ENCODE results near the gene EMID1.

The EMID1 gene

GRCh38 chr22:29205594-29206371 is at the start of gene EMID1:
TSS of gene EMID1 (plus strand) at chr22:29205896. CDS start at chr22:29206039, 143 bp downstream.
- Histone ChIP-seq H3K4me1 (ENCODE audit: control insufficient read depth, insufficient read depth, low read length) (peaks cover 6% of the 10 kb centered on the region), H3K27ac (ENCODE audit: low read length) (no peak within 1 kb of the TSS), H3K4me3 (ENCODE audit: low read length) (peak within 1 kb of the TSS; percentile 80), H3K36me3 (ENCODE audit: control insufficient read depth, insufficient read depth, low read length) (no peaks in the 10 kb centered on the region), H3K9me3 (ENCODE audit: control insufficient read depth, insufficient read depth, low read length) (no peaks in the 10 kb centered on the region), H3K27me3 (ENCODE audit: control insufficient read depth, insufficient read depth, low read length) (no peaks in the 10 kb centered on the region)
- no peak for DNase-seq (ENCODE audit: low read depth, low spot score)
- WGBS (ENCODE audit: insufficient coverage, insufficient read length) = no CpG with 5 or more reads among the region's 90 CpGs

GRCh38 chr22:29155966-29156365 is 49.7 kb upstream of the EMID1 start:
- no peaks in the 10 kb centered on the region for H3K27me3 ChIP-seq (ENCODE audit: control insufficient read depth, insufficient read depth, low read length)
- H3K4me1 ChIP-seq (ENCODE audit: control insufficient read depth, insufficient read depth, low read length) = peaks cover 2% of the 10 kb centered on the region; the same call in 1 of the 2 replicates
- no peak for DNase-seq (ENCODE audit: low read depth, low spot score)
- no CpG with 5 or more reads among the region's 1 CpG for WGBS (ENCODE audit: insufficient coverage, insufficient read length)
- no peaks in the 10 kb centered on the region for H3K36me3 ChIP-seq (ENCODE audit: control insufficient read depth, insufficient read depth, low read length)
- no peak overlapping the region for H3K4me3 ChIP-seq (ENCODE audit: low read length)
- H3K9me3 ChIP-seq (ENCODE audit: control insufficient read depth, insufficient read depth, low read length) = no peaks in the 10 kb centered on the region
- no peak overlapping the region for H3K27ac ChIP-seq (ENCODE audit: low read length)

- peaks cover 2% of the 10 kb centered on the region; the same call in 1 of the 2 replicates for H3K4me1 ChIP-seq (ENCODE audit: control insufficient read depth, insufficient read depth, low read length)
- no peaks in the 10 kb centered on the region for H3K27me3 ChIP-seq (ENCODE audit: control insufficient read depth, insufficient read depth, low read length)
- no peak for DNase-seq (ENCODE audit: low read depth, low spot score)
Measured at GRCh38 chr22:29156507-29156906, 49.2 kb upstream of the EMID1 start.

GRCh38 chr22:29157759-29158535 is 47.7 kb upstream of the EMID1 start:
- no peak for DNase-seq (ENCODE audit: low read depth, low spot score)
- H3K27me3 ChIP-seq (ENCODE audit: control insufficient read depth, insufficient read depth, low read length) = no peaks in the 10 kb centered on the region

More at GRCh38 chr22:29156507-29156906, 49.2 kb upstream of the EMID1 start:
- no peak overlapping the region for H3K27ac ChIP-seq (ENCODE audit: low read length)
- H3K36me3 ChIP-seq (ENCODE audit: control insufficient read depth, insufficient read depth, low read length) = no peaks in the 10 kb centered on the region
- WGBS (ENCODE audit: insufficient coverage, insufficient read length) = no CpG with 5 or more reads among the region's 9 CpGs
- no peaks in the 10 kb centered on the region for H3K9me3 ChIP-seq (ENCODE audit: control insufficient read depth, insufficient read depth, low read length)
- H3K4me3 ChIP-seq (ENCODE audit: low read length) = no peak overlapping the region

DNA sequence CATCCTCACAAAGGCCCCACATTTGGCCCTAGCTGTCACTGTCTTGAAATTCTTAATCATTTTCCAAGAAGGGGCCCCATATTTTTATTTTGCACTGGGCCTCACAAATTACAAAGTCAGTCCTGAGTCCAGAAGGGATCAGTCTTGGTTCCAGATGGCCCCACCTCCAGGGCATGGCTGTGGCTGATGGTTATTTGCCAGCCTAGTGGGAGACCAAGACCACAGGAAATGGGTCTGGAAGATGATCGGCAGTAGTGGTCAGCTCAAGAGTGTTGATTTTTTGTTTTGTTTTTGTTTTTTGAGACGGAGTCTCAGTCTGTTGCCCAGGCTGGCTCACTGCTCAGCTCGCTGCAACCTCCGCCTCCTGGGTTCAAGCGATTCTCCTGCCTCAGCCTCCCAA is 47.1 kb upstream of the EMID1 start:
- WGBS (ENCODE audit: insufficient coverage, insufficient read length) = no CpG with 5 or more reads among the region's 5 CpGs

More at GRCh38 chr22:29157759-29158535, 47.7 kb upstream of the EMID1 start:
- Histone ChIP-seq H3K27ac (ENCODE audit: low read length) (no peak overlapping the region), H3K9me3 (ENCODE audit: control insufficient read depth, insufficient read depth, low read length) (no peaks in the 10 kb centered on the region), H3K4me3 (ENCODE audit: low read length) (no peak overlapping the region), H3K36me3 (ENCODE audit: control insufficient read depth, insufficient read depth, low read length) (no peaks in the 10 kb centered on the region), H3K4me1 (ENCODE audit: control insufficient read depth, insufficient read depth, low read length) (peaks cover 2% of the 10 kb centered on the region; the same call in 1 of the 2 replicates)
- WGBS (ENCODE audit: insufficient coverage, insufficient read length) = no CpG with 5 or more reads among the region's 11 CpGs

DNA sequence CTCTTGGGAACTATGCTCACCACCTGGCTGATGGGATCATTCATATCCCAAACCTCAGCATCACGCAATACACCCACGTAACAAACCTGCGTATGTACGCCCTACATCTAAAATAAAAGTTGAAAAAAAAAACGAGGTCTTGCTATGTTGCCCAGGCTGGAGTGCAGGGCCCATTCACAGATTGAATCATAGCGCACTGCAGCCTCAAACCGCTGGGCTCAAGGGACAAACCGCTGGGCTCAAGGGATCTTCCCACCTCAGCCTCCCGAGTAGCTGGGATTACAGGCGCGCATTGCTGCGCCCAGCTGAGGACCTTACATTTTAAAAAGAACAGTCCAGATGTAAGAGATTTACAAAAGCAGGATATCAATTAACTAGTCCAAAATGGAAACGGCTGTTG is 41.9 kb upstream of the EMID1 start:
- H3K36me3 ChIP-seq (ENCODE audit: control insufficient read depth, insufficient read depth, low read length) = no peaks in the 10 kb centered on the region
- DNase-seq (ENCODE audit: low read depth, low spot score) = no peak
- H3K4me1 ChIP-seq (ENCODE audit: control insufficient read depth, insufficient read depth, low read length) = no peaks in the 10 kb centered on the region
- H3K9me3 ChIP-seq (ENCODE audit: control insufficient read depth, insufficient read depth, low read length) = no peaks in the 10 kb centered on the region
- H3K27ac ChIP-seq (ENCODE audit: low read length) = no peak overlapping the region
- no peaks in the 10 kb centered on the region for H3K27me3 ChIP-seq (ENCODE audit: control insufficient read depth, insufficient read depth, low read length)
- no CpG with 5 or more reads among the region's 13 CpGs for WGBS (ENCODE audit: insufficient coverage, insufficient read length)
- H3K4me3 ChIP-seq (ENCODE audit: low read length) = no peak overlapping the region

More for the DNA sequence above, 47.1 kb upstream of the EMID1 start:
- Histone ChIP-seq H3K36me3 (ENCODE audit: control insufficient read depth, insufficient read depth, low read length) (no peaks in the 10 kb centered on the region), H3K4me3 (ENCODE audit: low read length) (no peak overlapping the region), H3K27me3 (ENCODE audit: control insufficient read depth, insufficient read depth, low read length) (no peaks in the 10 kb centered on the region), H3K27ac (ENCODE audit: low read length) (no peak overlapping the region), H3K4me1 (ENCODE audit: control insufficient read depth, insufficient read depth, low read length) (no peaks in the 10 kb centered on the region; the same call in 1 of the 2 replicates), H3K9me3 (ENCODE audit: control insufficient read depth, insufficient read depth, low read length) (no peaks in the 10 kb centered on the region)
- DNase-seq (ENCODE audit: low read depth, low spot score) = no peak

- no peak overlapping the region for H3K4me3 ChIP-seq (ENCODE audit: low read length)
- H3K27ac ChIP-seq (ENCODE audit: low read length) = no peak overlapping the region
- H3K27me3 ChIP-seq (ENCODE audit: control insufficient read depth, insufficient read depth, low read length) = no peaks in the 10 kb centered on the region
- WGBS (ENCODE audit: insufficient coverage, insufficient read length) = no CpG with 5 or more reads among the region's 11 CpGs
- H3K9me3 ChIP-seq (ENCODE audit: control insufficient read depth, insufficient read depth, low read length) = no peaks in the 10 kb centered on the region
- H3K36me3 ChIP-seq (ENCODE audit: control insufficient read depth, insufficient read depth, low read length) = no peaks in the 10 kb centered on the region
- no peak for DNase-seq (ENCODE audit: low read depth, low spot score)
- H3K4me1 ChIP-seq (ENCODE audit: control insufficient read depth, insufficient read depth, low read length) = no peaks in the 10 kb centered on the region
Measured at GRCh38 chr22:29165321-29166060, 40.2 kb upstream of the EMID1 start.

DNA sequence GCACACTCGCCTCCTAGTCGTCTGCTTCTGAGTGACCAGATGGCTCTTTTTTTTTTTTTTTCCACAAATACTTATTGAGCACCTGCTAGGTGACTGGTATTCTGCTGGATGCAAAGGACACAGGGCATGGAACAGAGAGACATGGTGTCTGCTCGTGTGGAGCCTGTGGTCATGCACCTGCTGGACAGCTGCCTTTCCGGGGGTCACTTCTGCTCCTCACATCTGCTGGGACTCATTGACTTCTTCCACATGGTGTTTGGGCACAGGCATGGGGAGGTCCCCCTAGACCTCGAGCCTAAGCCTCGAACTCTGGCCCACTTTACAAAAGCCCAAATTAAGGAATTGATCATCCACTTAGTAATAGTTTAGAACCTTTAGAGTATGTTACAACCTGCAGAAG is 39.5 kb upstream of the EMID1 start:
- Histone ChIP-seq H3K27ac (ENCODE audit: low read length) (no peak overlapping the region), H3K27me3 (ENCODE audit: control insufficient read depth, insufficient read depth, low read length) (no peaks in the 10 kb centered on the region)
- no CpG with 5 or more reads among the region's 6 CpGs for WGBS (ENCODE audit: insufficient coverage, insufficient read length)

GRCh38 chr22:29167032-29167911 is 38.4 kb upstream of the EMID1 start:
- no peak for DNase-seq (ENCODE audit: low read depth, low spot score)
- H3K27ac ChIP-seq (ENCODE audit: low read length) = no peak overlapping the region
- WGBS (ENCODE audit: insufficient coverage, insufficient read length) = no CpG with 5 or more reads among the region's 22 CpGs

More for the DNA sequence above, 39.5 kb upstream of the EMID1 start:
- H3K4me1 ChIP-seq (ENCODE audit: control insufficient read depth, insufficient read depth, low read length) = no peaks in the 10 kb centered on the region
- no peak for DNase-seq (ENCODE audit: low read depth, low spot score)
- no peak overlapping the region for H3K4me3 ChIP-seq (ENCODE audit: low read length)
- no peaks in the 10 kb centered on the region for H3K9me3 ChIP-seq (ENCODE audit: control insufficient read depth, insufficient read depth, low read length)
- H3K36me3 ChIP-seq (ENCODE audit: control insufficient read depth, insufficient read depth, low read length) = no peaks in the 10 kb centered on the region

More at GRCh38 chr22:29167032-29167911, 38.4 kb upstream of the EMID1 start:
- no peaks in the 10 kb centered on the region for H3K9me3 ChIP-seq (ENCODE audit: control insufficient read depth, insufficient read depth, low read length)
- H3K36me3 ChIP-seq (ENCODE audit: control insufficient read depth, insufficient read depth, low read length) = no peaks in the 10 kb centered on the region
- H3K4me1 ChIP-seq (ENCODE audit: control insufficient read depth, insufficient read depth, low read length) = no peaks in the 10 kb centered on the region
- no peak overlapping the region for H3K4me3 ChIP-seq (ENCODE audit: low read length)
- no peaks in the 10 kb centered on the region for H3K27me3 ChIP-seq (ENCODE audit: control insufficient read depth, insufficient read depth, low read length)

All from iPS DF 6.9 (cell line).